Epithelial cell of esophagus (primary cell): ENCODE results near the gene VWA3B.

Experiments
- DNase-seq: peaks from one replicate; pipeline ENCODE4 v3.0.0; 2010; ENCODE audit warnings: low read depth
- H3K4me3 ChIP-seq: 2 replicates; pipeline ENCODE4 v1.5.1; 2011; ENCODE audit warnings: mild to moderate bottlenecking, low read length, control low read depth
- TF ChIP-seq, protein P1 (sequence below): IDR thresholded peaks from 2 replicates; pipeline ENCODE4 v1.5.1; 2011; ENCODE audit warnings: low read depth, mild to moderate bottlenecking, low read length, control low read depth, inconsistent platforms; ENCODE audit not compliant: insufficient read depth; ENCODE audit errors: missing control alignments

VWA3B gene

DNA sequence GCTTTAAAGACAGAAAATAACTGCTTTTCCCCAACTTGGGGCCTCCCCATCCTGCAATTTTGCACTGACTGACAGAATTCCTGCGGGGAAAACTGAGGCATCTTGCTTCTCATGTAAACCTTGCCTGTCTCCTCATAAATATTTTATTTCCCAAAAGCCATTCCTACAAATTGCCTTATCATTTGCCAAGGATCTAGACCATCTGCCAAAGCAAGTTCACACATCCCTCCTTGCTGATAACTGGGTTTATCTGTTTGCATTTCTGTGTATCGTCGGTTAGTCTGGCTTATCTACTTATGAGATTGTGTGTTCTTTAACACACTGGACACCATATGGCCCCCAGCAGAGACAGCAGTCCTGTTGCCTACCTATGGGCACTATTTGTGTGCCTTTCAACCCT lies 256.3 kb downstream of the VWA3B start:
- no peak for DNase-seq
- H3K4me3 ChIP-seq, result no peak overlapping the region
- TF ChIP-seq, protein P1, sequence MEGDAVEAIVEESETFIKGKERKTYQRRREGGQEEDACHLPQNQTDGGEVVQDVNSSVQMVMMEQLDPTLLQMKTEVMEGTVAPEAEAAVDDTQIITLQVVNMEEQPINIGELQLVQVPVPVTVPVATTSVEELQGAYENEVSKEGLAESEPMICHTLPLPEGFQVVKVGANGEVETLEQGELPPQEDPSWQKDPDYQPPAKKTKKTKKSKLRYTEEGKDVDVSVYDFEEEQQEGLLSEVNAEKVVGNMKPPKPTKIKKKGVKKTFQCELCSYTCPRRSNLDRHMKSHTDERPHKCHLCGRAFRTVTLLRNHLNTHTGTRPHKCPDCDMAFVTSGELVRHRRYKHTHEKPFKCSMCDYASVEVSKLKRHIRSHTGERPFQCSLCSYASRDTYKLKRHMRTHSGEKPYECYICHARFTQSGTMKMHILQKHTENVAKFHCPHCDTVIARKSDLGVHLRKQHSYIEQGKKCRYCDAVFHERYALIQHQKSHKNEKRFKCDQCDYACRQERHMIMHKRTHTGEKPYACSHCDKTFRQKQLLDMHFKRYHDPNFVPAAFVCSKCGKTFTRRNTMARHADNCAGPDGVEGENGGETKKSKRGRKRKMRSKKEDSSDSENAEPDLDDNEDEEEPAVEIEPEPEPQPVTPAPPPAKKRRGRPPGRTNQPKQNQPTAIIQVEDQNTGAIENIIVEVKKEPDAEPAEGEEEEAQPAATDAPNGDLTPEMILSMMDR, result no peak

DNA sequence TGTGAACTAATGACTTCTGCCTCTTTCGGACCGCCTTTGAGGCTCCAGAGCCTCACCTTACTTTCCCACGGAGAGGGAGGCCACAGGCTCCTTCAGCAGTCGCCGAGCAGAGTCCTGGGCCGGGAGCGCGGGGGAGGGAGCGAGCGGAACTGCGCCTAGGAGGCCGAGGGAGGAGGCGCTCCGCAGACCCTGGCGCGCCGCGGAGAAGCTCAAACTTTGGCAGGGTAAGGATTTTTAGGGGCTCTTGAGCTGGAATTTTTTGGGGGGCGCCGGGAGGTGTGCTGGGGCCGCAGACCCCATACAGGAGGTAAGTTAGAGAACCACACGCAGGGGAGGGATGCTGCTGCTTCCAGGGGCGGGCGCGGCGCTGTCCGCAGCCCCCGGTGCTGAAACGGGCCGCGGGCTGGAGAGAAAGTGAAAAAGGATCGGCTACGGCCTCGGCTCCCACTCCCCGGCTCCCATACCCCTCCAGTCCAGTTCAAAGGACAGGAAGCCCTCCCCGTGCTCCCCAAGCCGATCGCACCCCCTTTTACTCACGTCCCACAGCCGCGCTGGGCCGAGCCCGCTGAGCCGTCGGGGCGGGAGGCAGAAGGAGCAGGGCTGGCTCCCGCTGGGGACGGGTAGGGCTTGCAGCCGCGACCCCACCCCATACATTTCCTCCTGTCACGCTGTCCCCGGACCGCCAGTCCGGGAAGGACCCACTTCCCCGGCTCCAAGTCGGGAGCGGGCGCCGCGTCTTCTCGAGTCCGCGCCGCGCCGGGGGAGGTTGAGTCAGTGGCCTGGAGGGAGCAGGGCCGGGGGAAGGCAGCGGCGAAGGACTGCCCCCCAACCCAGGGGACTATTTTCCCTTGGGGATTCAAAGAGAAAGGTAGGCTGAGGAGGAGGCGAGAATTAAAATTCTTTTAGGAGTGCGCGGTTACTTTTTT lies 259.6 kb downstream of the VWA3B start, which contains the start of gene CNGA3:
TSS of gene CNGA3 (plus strand) at position 146 of the 926 bp plus-strand sequence. CDS start 23,520 bp downstream, outside the sequence.
- H3K4me3 ChIP-seq, result no peak within 1 kb of the TSS
- no peak for DNase-seq
- TF ChIP-seq, protein P1, result no peak

DNA sequence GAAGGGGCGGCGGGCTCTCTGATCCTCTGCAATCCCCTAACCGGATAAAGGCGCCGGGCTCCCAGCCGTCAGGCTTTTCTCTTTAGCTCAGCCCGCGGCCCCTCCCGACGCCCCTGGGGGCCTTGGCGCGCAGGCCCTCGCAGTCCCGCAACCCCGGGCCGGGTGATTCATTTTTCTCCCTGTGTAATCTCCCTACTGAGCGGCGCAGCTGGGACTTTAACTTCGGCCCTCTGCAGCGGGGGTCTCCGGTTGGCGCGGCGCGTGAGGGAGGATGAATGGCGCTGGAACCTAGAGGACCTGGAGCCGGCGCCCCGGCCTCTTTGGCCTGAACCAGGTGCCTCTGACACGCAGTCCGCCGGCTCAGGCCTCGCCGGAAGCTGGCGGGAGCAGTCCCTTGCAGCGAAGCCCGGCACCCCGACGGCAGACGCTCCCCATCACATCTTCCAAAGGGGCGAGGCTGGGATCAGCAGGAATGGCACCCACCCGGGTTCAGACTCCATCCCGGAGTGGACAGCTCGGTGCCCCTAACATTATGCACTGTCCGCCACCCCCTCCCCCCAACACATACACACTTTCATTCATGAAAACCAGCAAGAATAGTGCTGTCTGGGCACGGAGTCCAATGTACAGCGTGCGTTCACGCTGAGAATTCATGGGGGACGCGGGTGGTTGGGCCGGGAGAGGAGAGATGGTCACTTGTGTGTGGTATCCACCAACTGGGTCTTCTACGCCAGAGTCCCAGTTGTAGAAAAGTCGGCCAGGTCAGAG lies 260.5 kb downstream of the VWA3B start:
- no peak overlapping the region for H3K4me3 ChIP-seq
- DNase-seq, result no peak
- TF ChIP-seq, protein P1, result no peak

DNA sequence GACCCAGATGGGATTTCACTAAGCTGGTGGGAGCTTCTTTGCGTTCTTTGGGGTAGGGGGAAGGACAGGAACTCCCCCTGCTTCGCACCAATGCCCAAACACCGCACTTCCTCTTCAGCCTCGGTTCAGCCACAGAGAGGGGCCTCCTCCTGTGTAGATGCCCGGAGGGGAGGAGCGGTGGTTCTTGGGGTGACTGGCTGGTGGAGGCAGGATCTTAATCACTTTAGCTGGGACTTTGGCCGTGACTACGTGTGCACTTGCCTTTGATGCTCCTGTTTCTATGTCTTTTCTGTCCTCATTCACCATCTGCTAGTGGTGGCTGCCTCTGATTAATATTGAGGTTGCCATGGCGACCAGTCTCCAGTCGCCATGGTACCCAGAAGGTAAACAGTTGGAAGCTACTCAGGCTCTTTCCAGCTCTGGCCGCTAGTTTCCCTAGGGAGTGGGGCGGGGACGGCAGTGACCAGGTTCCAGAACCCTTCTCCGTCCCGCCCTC lies 261.1 kb downstream of the VWA3B start:
- DNase-seq, result no peak
- H3K4me3 ChIP-seq, result no peak overlapping the region
- TF ChIP-seq, protein P1, result no peak

DNA sequence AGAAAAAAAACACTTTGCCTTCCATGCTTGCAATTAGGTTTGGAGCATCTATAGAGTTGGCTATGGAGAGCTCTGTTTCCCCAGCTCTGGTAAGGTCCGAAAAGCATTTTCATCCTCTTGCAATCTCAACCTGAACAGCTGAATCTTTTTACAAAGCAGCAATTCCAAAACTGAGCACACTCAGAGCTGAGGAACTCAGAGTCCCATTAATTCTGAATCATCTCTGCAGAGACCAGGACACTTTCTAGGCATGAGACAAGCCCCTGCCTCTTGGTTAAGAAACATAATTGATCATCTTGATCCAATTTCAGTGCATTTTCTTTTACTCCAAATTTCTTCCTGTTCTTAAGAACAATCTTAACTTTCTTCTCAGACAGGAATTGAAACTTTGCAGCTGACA lies 263.4 kb downstream of the VWA3B start:
- no peak overlapping the region for H3K4me3 ChIP-seq
- TF ChIP-seq, protein P1, result no peak
- no peak for DNase-seq

DNA sequence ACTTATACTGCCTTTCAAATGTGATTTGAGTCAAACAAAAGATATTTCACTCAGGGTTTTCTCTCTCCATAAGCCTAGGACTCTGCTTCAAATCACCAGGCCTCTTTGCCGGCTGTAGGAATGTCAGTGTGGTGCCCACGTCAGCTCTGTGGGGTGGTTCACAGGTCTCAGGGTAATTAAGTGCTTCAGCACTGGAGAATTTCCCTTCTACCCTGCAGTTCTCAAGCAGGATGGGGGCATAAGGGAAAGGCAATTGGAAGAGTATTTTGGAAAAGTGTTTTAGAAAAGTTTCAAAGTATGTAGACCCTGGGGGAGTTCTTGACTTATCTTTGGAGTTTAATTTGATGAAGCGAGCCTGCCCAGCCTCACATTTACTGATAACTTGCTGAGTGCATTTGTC lies 268.9 kb downstream of the VWA3B start:
- no peak for DNase-seq
- no peak overlapping the region for H3K4me3 ChIP-seq
- TF ChIP-seq, protein P1, result no peak
